ENCODE measurements around the gene SLC30A3.

SLC30A3 gene

DNA sequence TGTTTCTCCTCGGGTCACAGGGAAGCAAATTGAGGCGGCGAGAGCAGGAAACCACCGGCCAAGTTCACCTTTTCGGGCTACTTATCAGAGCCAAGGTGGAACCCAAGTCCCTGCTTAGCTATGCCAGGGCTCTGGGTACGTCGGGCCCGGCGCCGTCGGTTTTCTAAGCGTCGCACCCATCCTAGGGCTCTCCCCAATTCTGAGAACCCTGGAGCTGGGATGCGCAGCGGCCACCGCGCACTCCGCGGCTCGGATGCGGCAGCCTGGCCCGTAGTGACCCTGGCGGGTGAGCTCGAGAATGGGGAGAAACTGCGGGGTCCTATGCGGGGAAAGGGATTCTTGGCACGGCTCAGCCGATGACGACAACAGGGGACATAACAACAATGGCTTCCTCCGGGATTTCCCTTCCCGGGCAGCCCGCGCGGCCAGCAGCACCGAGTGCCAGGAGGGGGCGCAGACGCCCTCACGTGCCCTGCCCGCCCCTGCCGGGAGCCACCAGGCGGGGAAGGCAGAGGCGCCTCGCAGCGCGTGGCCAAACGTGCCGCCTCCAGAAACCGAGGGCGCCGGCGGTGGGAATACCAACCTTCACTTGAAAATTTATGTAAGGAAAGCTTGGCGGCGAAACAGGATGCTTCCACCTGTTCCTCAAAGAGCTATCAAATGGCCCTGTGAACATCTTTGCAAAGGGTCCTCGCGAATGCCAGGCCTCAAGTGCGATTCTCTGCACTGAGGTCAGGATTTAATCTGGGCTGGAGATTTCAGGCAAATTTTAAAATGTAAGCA lies 2.1 kb upstream of the SLC30A3 start:
- DNase-seq (ENCODE audit: insufficient read length, low spot score) (peak; percentile 77), FAIRE-seq (no peak)
- TF ChIP-seq, protein P1, sequence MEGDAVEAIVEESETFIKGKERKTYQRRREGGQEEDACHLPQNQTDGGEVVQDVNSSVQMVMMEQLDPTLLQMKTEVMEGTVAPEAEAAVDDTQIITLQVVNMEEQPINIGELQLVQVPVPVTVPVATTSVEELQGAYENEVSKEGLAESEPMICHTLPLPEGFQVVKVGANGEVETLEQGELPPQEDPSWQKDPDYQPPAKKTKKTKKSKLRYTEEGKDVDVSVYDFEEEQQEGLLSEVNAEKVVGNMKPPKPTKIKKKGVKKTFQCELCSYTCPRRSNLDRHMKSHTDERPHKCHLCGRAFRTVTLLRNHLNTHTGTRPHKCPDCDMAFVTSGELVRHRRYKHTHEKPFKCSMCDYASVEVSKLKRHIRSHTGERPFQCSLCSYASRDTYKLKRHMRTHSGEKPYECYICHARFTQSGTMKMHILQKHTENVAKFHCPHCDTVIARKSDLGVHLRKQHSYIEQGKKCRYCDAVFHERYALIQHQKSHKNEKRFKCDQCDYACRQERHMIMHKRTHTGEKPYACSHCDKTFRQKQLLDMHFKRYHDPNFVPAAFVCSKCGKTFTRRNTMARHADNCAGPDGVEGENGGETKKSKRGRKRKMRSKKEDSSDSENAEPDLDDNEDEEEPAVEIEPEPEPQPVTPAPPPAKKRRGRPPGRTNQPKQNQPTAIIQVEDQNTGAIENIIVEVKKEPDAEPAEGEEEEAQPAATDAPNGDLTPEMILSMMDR (IDR thresholded peaks at IDR 0.05; ENCODE audit: insufficient read depth, missing control alignments): peak; percentile 61

DNA sequence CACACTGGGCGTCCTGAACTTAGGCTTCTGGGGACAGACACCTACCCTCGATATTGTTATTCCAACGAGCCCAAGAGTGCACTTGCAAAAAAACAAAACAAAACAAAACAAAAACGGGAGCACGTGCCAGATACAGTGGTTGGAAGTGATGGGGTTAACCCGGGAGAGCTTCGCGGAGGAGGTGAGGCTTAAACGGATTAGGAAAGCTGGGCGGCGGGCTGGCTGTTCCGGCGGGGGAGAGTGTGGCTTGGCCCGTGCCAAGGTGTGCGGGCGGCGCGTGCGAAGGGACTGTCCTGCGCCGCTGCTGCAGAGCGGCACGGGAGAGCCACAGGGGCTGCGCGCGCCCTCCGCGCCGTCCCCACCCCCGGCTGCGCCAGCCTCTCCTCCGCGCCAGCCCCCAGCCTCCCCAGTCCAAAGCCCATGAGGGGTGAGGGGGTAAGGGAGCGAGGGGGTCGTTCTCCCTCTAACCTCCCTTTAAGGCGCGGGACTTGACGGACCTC lies 1.5 kb upstream of the SLC30A3 start:
- TF ChIP-seq, protein P1 (IDR thresholded peaks at IDR 0.05; ENCODE audit: insufficient read depth, missing control alignments): no peak
- no peak for DNase-seq (ENCODE audit: insufficient read length, low spot score)
- FAIRE-seq: no peak

DNA sequence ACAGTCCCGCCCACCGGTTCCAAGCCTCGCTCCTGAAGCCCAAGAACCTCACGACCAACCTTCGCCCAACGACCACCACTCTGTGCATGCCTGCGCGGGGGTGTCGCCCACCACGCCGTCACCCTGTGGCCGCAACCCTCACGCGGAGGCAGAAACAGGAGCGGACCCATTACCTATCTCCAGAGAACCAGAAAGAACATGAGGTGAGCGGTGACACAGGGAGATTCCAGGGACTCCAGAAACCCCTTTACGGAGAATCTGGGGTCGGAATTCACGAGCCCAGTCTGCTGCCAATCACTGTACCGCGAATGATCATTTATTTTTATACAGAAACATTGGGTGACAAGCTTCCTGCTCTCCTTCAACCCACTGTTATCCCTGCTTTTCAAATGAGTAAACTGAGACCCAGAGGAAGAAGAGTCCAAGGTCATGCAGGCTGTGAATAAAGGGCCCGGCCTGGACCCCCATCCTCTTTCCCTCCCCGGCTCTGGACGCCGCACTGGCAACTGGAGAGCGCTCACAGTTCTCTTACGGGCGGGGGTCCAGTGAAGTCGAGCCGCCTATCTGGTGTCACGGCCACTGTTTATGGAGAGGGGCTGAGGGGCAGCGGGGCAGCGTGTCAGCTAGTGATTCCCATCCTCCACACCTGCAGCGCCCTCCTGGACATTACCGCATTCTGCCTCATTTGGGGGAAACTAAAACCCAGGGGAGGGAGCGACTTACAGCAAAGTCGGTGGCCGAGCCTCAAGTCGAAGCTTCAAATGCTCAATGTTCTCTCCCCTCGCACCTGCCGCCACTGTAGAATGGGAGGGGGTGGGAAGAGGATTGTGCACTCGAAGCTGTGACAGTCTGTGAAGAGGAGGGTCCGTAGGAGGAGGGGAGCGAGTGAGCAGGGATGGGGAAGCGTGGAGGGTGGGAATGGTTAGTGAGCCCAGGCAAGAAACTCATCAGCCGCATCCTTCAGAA lies 723 bp upstream of the SLC30A3 start:
- no peak for FAIRE-seq
- TF ChIP-seq, protein P1 (IDR thresholded peaks at IDR 0.05; ENCODE audit: insufficient read depth, missing control alignments): no peak
- no peak for DNase-seq (ENCODE audit: insufficient read length, low spot score)

DNA sequence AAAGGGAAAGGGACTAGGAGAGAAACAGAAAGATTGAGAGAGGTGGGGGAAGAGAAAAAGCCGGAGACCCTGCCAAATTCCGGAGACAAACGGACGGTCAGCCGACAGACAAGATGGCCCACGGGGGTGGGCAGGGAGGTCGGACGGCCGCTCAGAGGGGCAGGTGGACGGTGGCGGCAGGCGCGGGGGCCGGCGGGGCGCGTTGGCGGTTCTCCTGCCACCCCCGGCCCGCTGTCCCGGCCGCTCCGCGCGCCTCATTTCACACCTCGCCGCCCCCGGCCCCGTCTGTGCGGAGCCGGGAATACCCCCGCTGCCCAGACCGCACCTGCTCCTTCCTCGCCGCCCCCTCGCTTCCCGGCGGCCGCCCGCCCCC lies 935 bp downstream of the SLC30A3 start:
- TF ChIP-seq, protein P1 (IDR thresholded peaks at IDR 0.05; ENCODE audit: insufficient read depth, missing control alignments): no peak
- FAIRE-seq: no peak
- DNase-seq (ENCODE audit: insufficient read length, low spot score): no peak

DNA sequence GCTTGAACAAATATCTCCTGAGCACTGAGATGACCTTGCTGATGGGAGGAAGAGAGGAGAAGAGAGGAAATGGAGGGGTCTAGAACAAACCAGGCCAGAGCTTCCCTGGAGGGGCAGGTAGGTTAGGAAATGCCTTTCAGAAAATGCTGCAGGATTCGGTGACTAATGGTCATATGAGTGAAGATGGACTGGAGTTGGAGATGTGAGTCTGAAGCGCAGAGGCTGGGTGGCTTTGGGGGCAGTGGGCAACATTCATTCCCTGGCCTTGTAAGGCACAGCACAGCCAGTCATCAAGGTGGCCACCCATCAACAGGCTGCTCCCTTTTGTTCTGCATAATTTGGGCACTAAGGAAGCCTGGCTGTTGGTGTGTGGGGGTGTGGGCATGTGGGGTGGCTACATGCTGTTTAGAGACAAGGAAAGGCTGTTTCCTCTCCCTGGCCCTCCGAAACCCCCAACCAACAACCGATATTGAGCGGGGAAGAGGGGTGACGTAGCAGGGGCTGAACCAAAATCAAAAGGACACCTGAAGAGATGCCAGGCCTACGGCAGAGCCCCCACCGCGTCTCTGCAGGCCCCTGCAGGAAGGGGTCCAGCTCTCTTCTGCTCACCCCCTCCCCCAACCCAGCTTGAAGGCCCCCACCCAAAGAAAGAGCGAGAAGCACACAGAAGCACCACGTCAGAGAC lies 1.5 kb downstream of the SLC30A3 start:
- TF ChIP-seq, protein P1 (IDR thresholded peaks at IDR 0.05; ENCODE audit: insufficient read depth, missing control alignments): no peak
- DNase-seq (ENCODE audit: insufficient read length, low spot score): no peak
- no peak for FAIRE-seq

DNA sequence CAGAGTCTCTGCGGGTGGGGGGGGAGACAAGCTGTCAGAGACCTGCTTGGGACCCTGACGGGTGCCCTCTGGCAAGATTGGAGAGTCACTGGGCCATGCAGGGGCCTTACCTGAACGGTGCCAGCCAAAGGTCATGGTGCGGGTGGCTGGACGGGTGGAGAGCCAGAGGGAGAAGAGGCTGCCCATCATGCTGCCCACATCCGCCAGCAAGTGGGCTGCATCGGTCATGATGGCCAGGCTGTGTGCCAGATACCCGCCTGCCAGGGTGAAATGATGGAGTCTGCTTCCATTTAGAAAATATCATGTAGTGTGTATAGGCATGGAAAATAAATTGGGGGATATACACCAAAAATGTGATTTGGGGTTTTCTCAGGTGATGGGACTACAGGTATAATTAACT lies 4.8 kb downstream of the SLC30A3 start:
- no peak for FAIRE-seq
- no peak for DNase-seq (ENCODE audit: insufficient read length, low spot score)
- TF ChIP-seq, protein P1 (IDR thresholded peaks at IDR 0.05; ENCODE audit: insufficient read depth, missing control alignments): no peak
